Measurements from ENCODE around the gene EHD1.

The EHD1 gene

GRCh38 chr11:64872790-64873488 is 5.5 kb downstream of the EHD1 start:
- DNase-seq (ENCODE audit: low read depth in 2 of 2): no peak

GRCh38 chr11:64871492-64871891 is 6.9 kb downstream of the EHD1 start:
- no peak for DNase-seq (ENCODE audit: low read depth in 2 of 2)

- no peak for DNase-seq (ENCODE audit: low read depth in 2 of 2)
These were observed 7.4 kb downstream of the EHD1 start for GRCh38 chr11:64870893-64871466.

GRCh38 chr11:64870176-64870892 is 8.1 kb downstream of the EHD1 start:
- DNase-seq (ENCODE audit: low read depth in 2 of 2): no peak

GRCh38 chr11:64869571-64870175 is 8.7 kb downstream of the EHD1 start:
- no peak for DNase-seq (ENCODE audit: low read depth in 2 of 2)

- no peak for DNase-seq (ENCODE audit: low read depth in 2 of 2)
These were observed 9.4 kb downstream of the EHD1 start for GRCh38 chr11:64868904-64869570.

- no peak for DNase-seq (ENCODE audit: low read depth in 2 of 2)
These were observed 10.5 kb downstream of the EHD1 start for GRCh38 chr11:64867748-64868462.

- DNase-seq (ENCODE audit: low read depth in 2 of 2): no peak
These were observed 12.3 kb downstream of the EHD1 start for GRCh38 chr11:64866173-64866491.

- DNase-seq (ENCODE audit: low read depth in 2 of 2): no peak
These were observed 12.9 kb downstream of the EHD1 start for GRCh38 chr11:64865286-64866172.

GRCh38 chr11:64864473-64865285 is 13.7 kb downstream of the EHD1 start:
- DNase-seq (ENCODE audit: low read depth in 2 of 2): peak; percentile 63 to 72

- DNase-seq (ENCODE audit: low read depth in 2 of 2): no peak
These were observed 14.3 kb downstream of the EHD1 start for GRCh38 chr11:64864135-64864472.

GRCh38 chr11:64863391-64864060 is 14.9 kb downstream of the EHD1 start:
- DNase-seq (ENCODE audit: low read depth in 2 of 2): no peak

GRCh38 chr11:64862987-64863390 is 15.4 kb downstream of the EHD1 start:
- DNase-seq (ENCODE audit: low read depth in 2 of 2): no peak

GRCh38 chr11:64861227-64861975 is 17.0 kb downstream of the EHD1 start:
- no peak for DNase-seq (ENCODE audit: low read depth in 2 of 2)

- peak; percentile 44 to 56 for DNase-seq (ENCODE audit: low read depth in 2 of 2)
These were observed 18.6 kb downstream of the EHD1 start for GRCh38 chr11:64859542-64860414.

GRCh38 chr11:64858467-64859263 is 19.8 kb downstream of the EHD1 start:
- DNase-seq (ENCODE audit: low read depth in 2 of 2): peak in 1 of 2 donors; percentile 45

GRCh38 chr11:64857485-64857884 is 20.9 kb downstream of the EHD1 start:
- DNase-seq (ENCODE audit: low read depth in 2 of 2): no peak
